Measurements from ENCODE around the gene EIF5. TPM values are rescaled to one million over a fixed set of nuclear protein-coding genes. Genes with fewer than 3 reads are reported as not detected.

EIF5 gene
- total and polyA plus RNA-seq, 2 of the 8 experiments (the other 6 are each of a cell fraction or from before 2014, with no cell fraction given): 179 to 323 TPM

- TF ChIP-seq, protein P1, sequence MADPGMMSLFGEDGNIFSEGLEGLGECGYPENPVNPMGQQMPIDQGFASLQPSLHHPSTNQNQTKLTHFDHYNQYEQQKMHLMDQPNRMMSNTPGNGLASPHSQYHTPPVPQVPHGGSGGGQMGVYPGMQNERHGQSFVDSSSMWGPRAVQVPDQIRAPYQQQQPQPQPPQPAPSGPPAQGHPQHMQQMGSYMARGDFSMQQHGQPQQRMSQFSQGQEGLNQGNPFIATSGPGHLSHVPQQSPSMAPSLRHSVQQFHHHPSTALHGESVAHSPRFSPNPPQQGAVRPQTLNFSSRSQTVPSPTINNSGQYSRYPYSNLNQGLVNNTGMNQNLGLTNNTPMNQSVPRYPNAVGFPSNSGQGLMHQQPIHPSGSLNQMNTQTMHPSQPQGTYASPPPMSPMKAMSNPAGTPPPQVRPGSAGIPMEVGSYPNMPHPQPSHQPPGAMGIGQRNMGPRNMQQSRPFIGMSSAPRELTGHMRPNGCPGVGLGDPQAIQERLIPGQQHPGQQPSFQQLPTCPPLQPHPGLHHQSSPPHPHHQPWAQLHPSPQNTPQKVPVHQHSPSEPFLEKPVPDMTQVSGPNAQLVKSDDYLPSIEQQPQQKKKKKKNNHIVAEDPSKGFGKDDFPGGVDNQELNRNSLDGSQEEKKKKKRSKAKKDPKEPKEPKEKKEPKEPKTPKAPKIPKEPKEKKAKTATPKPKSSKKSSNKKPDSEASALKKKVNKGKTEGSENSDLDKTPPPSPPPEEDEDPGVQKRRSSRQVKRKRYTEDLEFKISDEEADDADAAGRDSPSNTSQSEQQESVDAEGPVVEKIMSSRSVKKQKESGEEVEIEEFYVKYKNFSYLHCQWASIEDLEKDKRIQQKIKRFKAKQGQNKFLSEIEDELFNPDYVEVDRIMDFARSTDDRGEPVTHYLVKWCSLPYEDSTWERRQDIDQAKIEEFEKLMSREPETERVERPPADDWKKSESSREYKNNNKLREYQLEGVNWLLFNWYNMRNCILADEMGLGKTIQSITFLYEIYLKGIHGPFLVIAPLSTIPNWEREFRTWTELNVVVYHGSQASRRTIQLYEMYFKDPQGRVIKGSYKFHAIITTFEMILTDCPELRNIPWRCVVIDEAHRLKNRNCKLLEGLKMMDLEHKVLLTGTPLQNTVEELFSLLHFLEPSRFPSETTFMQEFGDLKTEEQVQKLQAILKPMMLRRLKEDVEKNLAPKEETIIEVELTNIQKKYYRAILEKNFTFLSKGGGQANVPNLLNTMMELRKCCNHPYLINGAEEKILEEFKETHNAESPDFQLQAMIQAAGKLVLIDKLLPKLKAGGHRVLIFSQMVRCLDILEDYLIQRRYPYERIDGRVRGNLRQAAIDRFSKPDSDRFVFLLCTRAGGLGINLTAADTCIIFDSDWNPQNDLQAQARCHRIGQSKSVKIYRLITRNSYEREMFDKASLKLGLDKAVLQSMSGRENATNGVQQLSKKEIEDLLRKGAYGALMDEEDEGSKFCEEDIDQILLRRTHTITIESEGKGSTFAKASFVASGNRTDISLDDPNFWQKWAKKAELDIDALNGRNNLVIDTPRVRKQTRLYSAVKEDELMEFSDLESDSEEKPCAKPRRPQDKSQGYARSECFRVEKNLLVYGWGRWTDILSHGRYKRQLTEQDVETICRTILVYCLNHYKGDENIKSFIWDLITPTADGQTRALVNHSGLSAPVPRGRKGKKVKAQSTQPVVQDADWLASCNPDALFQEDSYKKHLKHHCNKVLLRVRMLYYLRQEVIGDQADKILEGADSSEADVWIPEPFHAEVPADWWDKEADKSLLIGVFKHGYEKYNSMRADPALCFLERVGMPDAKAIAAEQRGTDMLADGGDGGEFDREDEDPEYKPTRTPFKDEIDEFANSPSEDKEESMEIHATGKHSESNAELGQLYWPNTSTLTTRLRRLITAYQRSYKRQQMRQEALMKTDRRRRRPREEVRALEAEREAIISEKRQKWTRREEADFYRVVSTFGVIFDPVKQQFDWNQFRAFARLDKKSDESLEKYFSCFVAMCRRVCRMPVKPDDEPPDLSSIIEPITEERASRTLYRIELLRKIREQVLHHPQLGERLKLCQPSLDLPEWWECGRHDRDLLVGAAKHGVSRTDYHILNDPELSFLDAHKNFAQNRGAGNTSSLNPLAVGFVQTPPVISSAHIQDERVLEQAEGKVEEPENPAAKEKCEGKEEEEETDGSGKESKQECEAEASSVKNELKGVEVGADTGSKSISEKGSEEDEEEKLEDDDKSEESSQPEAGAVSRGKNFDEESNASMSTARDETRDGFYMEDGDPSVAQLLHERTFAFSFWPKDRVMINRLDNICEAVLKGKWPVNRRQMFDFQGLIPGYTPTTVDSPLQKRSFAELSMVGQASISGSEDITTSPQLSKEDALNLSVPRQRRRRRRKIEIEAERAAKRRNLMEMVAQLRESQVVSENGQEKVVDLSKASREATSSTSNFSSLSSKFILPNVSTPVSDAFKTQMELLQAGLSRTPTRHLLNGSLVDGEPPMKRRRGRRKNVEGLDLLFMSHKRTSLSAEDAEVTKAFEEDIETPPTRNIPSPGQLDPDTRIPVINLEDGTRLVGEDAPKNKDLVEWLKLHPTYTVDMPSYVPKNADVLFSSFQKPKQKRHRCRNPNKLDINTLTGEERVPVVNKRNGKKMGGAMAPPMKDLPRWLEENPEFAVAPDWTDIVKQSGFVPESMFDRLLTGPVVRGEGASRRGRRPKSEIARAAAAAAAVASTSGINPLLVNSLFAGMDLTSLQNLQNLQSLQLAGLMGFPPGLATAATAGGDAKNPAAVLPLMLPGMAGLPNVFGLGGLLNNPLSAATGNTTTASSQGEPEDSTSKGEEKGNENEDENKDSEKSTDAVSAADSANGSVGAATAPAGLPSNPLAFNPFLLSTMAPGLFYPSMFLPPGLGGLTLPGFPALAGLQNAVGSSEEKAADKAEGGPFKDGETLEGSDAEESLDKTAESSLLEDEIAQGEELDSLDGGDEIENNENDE (IDR thresholded peaks at IDR 0.05; ENCODE audit: insufficient replicate concordance, low read length): no peak
Observed at GRCh38 chr14:103313704-103314103, 20.3 kb upstream of the EIF5 start (continued).
